ENCODE results near the gene CCDC57. TPM values are rescaled to one million over a fixed set of nuclear protein-coding genes. Genes with fewer than 3 reads are reported as not detected.

CCDC57 gene
- total RNA-seq, 4 donors from 2014 or later = 8.4 to 21.6 (median 16.4) TPM

GRCh38 chr17:82108496-82108945, 104.1 kb downstream of the CCDC57 start:
- TF ChIP-seq POLR2A (IDR thresholded peaks at IDR 0.05; ENCODE audit: low read depth) = no peak
- no peak for TF ChIP-seq EP300 (IDR thresholded peaks at IDR 0.05)
- no peak for TF ChIP-seq POLR2AphosphoS5 (IDR thresholded peaks at IDR 0.05)
- TF ChIP-seq, protein P1, sequence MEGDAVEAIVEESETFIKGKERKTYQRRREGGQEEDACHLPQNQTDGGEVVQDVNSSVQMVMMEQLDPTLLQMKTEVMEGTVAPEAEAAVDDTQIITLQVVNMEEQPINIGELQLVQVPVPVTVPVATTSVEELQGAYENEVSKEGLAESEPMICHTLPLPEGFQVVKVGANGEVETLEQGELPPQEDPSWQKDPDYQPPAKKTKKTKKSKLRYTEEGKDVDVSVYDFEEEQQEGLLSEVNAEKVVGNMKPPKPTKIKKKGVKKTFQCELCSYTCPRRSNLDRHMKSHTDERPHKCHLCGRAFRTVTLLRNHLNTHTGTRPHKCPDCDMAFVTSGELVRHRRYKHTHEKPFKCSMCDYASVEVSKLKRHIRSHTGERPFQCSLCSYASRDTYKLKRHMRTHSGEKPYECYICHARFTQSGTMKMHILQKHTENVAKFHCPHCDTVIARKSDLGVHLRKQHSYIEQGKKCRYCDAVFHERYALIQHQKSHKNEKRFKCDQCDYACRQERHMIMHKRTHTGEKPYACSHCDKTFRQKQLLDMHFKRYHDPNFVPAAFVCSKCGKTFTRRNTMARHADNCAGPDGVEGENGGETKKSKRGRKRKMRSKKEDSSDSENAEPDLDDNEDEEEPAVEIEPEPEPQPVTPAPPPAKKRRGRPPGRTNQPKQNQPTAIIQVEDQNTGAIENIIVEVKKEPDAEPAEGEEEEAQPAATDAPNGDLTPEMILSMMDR (IDR thresholded peaks at IDR 0.05) = no peak
- no peak overlapping the region for H3K4me3 ChIP-seq
- H3K27me3 ChIP-seq = no peaks in the 10 kb centered on the region
- H3K9me3 ChIP-seq = no peaks in the 10 kb centered on the region
- WGBS = 77% methylated on average over 19 of the region's 19 CpGs
- H3K27ac ChIP-seq (replicated peaks in 1 of 4) = peak overlapping the region in 1 of 4 donors; percentile 36
- intact Hi-C loops (cut with DNase I) = no loop called here
- H3K4me1 ChIP-seq = peaks cover 23 to 47% (median 37%) of the 10 kb centered on the region in 4 donors
- H3K36me3 ChIP-seq = peaks cover 0 to 24% (median 11%) of the 10 kb centered on the region in 4 donors
- no peak for DNase-seq (ENCODE audit: extremely low spot score)

- no peak overlapping the region for H3K4me3 ChIP-seq
- WGBS = 75% methylated on average over 14 of the region's 14 CpGs
- intact Hi-C loops (cut with DNase I) = no loop called here
Observed at GRCh38 chr17:82108038-82108437, 104.6 kb downstream of the CCDC57 start.

GRCh38 chr17:82107341-82107860, 105.2 kb downstream of the CCDC57 start:
- 84% methylated on average over 14 of the region's 24 CpGs for WGBS
- TF ChIP-seq POLR2A (IDR thresholded peaks at IDR 0.05; ENCODE audit: low read depth) (no peak), EP300 (IDR thresholded peaks at IDR 0.05) (no peak), POLR2AphosphoS5 (IDR thresholded peaks at IDR 0.05) (no peak)
- TF ChIP-seq, protein P1 (IDR thresholded peaks at IDR 0.05) = peak in 2 of 3 experiments; percentile 18 to 23
- no peaks in the 10 kb centered on the region for H3K27me3 ChIP-seq
- no peak overlapping the region for H3K4me3 ChIP-seq
- DNase-seq (ENCODE audit: extremely low spot score) = no peak
- peak overlapping the region in 2 of 4 donors; percentile 48 to 62 for H3K27ac ChIP-seq (replicated peaks in 1 of 4)
- intact Hi-C loops (cut with DNase I) = no loop called here
- no peaks in the 10 kb centered on the region for H3K9me3 ChIP-seq
- H3K4me1 ChIP-seq = peaks cover 23 to 58% (median 44%) of the 10 kb centered on the region in 4 donors
- H3K36me3 ChIP-seq = peaks cover 0 to 13% (median 2%) of the 10 kb centered on the region in 4 donors

More at GRCh38 chr17:82108038-82108437, 104.6 kb downstream of the CCDC57 start:
- no peaks in the 10 kb centered on the region for H3K9me3 ChIP-seq
- DNase-seq (ENCODE audit: extremely low spot score) = no peak
- H3K36me3 ChIP-seq = peaks cover 0 to 20% (median 6%) of the 10 kb centered on the region in 4 donors
- no peaks in the 10 kb centered on the region for H3K27me3 ChIP-seq
- H3K27ac ChIP-seq (replicated peaks in 1 of 4) = peak overlapping the region in 1 of 4 donors; percentile 36
- TF ChIP-seq POLR2AphosphoS5 (IDR thresholded peaks at IDR 0.05) = no peak
- TF ChIP-seq, protein P1 (IDR thresholded peaks at IDR 0.05) = no peak
- no peak for TF ChIP-seq EP300 (IDR thresholded peaks at IDR 0.05)
- no peak for TF ChIP-seq POLR2A (IDR thresholded peaks at IDR 0.05; ENCODE audit: low read depth)
- peaks cover 23 to 52% (median 42%) of the 10 kb centered on the region in 4 donors for H3K4me1 ChIP-seq

- Histone ChIP-seq H3K4me3 (peak overlapping the region in 3 of 4 donors; percentile 23 to 34 (median 28)), H3K4me1 (peaks cover 23 to 61% (median 46%) of the 10 kb centered on the region in 4 donors), H3K27me3 (no peaks in the 10 kb centered on the region), H3K9me3 (no peaks in the 10 kb centered on the region), H3K27ac (replicated peaks in 1 of 4) (peak overlapping the region; percentile 48 to 62 (median 53)), H3K36me3 (peaks cover 0 to 7% (median 0%) of the 10 kb centered on the region in 4 donors)
- TF ChIP-seq, protein P1 (IDR thresholded peaks at IDR 0.05) = no peak
- TF ChIP-seq POLR2AphosphoS5 (IDR thresholded peaks at IDR 0.05) (no peak), POLR2A (IDR thresholded peaks at IDR 0.05; ENCODE audit: low read depth) (no peak), EP300 (IDR thresholded peaks at IDR 0.05) (no peak)
- WGBS = 72% methylated on average over 9 of the region's 9 CpGs
- intact Hi-C loops (cut with DNase I) = no loop called here
- DNase-seq (ENCODE audit: extremely low spot score) = no peak
Observed at GRCh38 chr17:82106688-82107305, 105.8 kb downstream of the CCDC57 start.

Measured in esophagus muscularis mucosa (tissue), 4 donors.